Tibial nerve (tissue), 4 donors: ENCODE data around the gene PFN1. TPM values are rescaled to one million over a fixed set of nuclear protein-coding genes. Genes with fewer than 3 reads are reported as not detected.

Experiments
- DNase-seq, 2 donors: peaks; one replicate each; pipeline ENCODE4 v3.0.0-alpha.2; 2019; ENCODE audit warnings: low spot score in 2 of 2
- H3K27ac ChIP-seq, 4 donors: fragments of 200-600 bp; sonication (generic) in 3 of 4; one replicate each; pipeline ENCODE4 v1.5.1; 2017 to 2019; ENCODE audit warnings: mild to moderate bottlenecking in 1 of 4
- H3K27me3 ChIP-seq, 2 donors: fragments of 200-600 bp; sonication (generic) in 1 of 2; one replicate each; pipeline versions ENCODE4 v1.5.1 to v1.6.0; 2017 to 2019
- H3K36me3 ChIP-seq, 3 donors: fragments of 200-600 bp; sonication (generic); one replicate each; pipeline ENCODE4 v1.5.1; 2018 to 2019
- H3K4me1 ChIP-seq, 4 donors: fragments of 200-600 bp; sonication (generic) in 3 of 4; one replicate each; pipeline ENCODE4 v1.5.1; 2017 to 2019
- H3K4me3 ChIP-seq, 4 donors: fragments of 200-600 bp; sonication (generic) in 3 of 4; one replicate each; pipeline ENCODE4 v1.5.1; 2017 to 2019; ENCODE audit warnings: mild to moderate bottlenecking in 1 of 4, moderate library complexity in 1 of 4
- H3K9me3 ChIP-seq, 4 donors: fragments of 200-600 bp; sonication (generic) in 3 of 4; one replicate each; pipeline ENCODE4 v1.5.1; 2017 to 2019
- CTCF ChIP-seq, 5 experiments: fragments of 200-600 bp in 3 of 5; fragments of 450-650 bp in 2 of 5; sonication (generic) in 3 of 5; IDR thresholded peaks; one replicate each; pipeline ENCODE4 v1.5.1; 2016 to 2019; ENCODE audit warnings: antibody characterized with exemption in 5 of 5, mild to moderate bottlenecking in 3 of 5, moderate library complexity in 2 of 5
- EP300 ChIP-seq, 2 donors: sonication (generic); formaldehyde crosslinking; IDR thresholded peaks; one replicate each; pipeline ENCODE4 v1.6.1; 2017; ENCODE audit warnings: antibody characterized with exemption in 2 of 2, mild to moderate bottlenecking in 1 of 2
- POLR2A ChIP-seq, 2 donors: fragments of 450-650 bp; IDR thresholded peaks; one replicate each; pipeline ENCODE4 v1.6.1; 2017; ENCODE audit warnings: antibody characterized with exemption in 2 of 2, mild to moderate bottlenecking in 2 of 2, moderate library complexity in 2 of 2
- WGBS, 2 donors: methylation state at CpG; one replicate each; pipeline ENCODE4 v1.1.5; 2018; 5-methylcytosine and 5-hydroxymethylcytosine counted together
- total RNA-seq, 4 donors: library from RNA; depleted of rRNA; stranded (reverse); fragments of >200 nt; gene quantifications; one replicate each; pipeline ENCODE4 v1.1.0, GENCODE V29; 2016

The PFN1 gene
- total RNA-seq, 4 donors from 2014 or later, result 422 to 1,004 (median 483) TPM

- Histone ChIP-seq H3K9me3 (no peaks in the 10 kb centered on the region), H3K36me3 (peaks cover 5 to 96% (median 23%) of the 10 kb centered on the region in 3 donors), H3K4me3 (no peak overlapping the region), H3K4me1 (peaks cover 0 to 22% (median 4%) of the 10 kb centered on the region in 4 donors), H3K27me3 (no peaks in the 10 kb centered on the region), H3K27ac (peak overlapping the region in 1 of 4 donors; percentile 4)
- no peak for DNase-seq
- TF ChIP-seq EP300 (IDR thresholded peaks at IDR 0.05) (no peak), POLR2A (IDR thresholded peaks at IDR 0.05) (no peak), CTCF (IDR thresholded peaks at IDR 0.05) (no peak)
- 81 to 85% methylated on average over 9 of the region's 9 CpGs for WGBS, 2 donors
Measured at GRCh38 chr17:4974115-4974670, 25.9 kb upstream of the PFN1 start.

DNA sequence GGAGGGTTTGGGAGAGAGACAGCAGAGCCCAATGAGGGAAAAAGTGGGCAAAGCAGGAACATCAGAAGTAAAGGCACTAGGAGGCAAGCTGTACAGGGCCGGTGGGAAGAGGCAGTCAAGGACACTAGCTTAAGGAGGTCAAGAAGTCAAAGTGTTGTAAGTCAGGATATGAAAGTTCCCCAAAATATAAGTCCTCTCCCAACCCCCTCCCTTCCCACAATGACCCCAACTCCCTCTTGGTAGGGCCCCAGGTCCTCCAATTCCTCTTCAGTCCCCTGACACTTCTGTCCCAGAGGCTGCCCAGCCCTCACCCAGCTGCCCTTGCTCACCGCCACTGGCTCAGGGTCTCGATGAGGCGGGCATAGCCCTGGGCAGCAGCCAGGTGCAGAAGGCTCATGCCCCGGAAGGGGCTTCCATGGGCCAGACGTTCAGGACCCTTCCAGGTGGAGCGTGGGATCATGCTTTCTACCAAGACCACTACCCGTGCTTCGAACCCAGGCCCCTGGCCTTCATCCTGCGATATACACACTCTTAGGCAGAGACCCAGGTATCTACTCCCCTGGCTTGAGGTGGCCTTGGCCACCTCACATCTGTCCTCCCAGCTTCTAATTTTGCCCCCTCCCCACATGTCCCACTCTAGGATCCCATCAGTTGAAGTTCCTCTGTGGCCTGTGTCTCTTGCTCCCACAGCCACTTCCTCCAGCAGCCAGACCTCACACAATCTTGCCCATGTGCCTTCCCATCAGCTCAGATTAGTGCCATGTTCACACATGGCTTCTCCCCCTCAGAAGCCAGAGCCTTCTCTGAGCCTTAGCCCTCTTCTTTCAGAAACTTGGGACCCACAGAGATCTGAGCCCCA, 25.2 kb upstream of the PFN1 start:
- Histone ChIP-seq H3K27me3 (no peaks in the 10 kb centered on the region), H3K4me1 (peaks cover 0 to 28% (median 10%) of the 10 kb centered on the region in 4 donors), H3K9me3 (no peaks in the 10 kb centered on the region), H3K27ac (peak overlapping the region in 1 of 4 donors; percentile 4), H3K36me3 (peaks cover 5 to 89% (median 23%) of the 10 kb centered on the region in 3 donors), H3K4me3 (no peak overlapping the region)
- no peak for DNase-seq
- 85 to 86% methylated on average over 10 of the region's 10 CpGs for WGBS, 2 donors
- TF ChIP-seq EP300 (IDR thresholded peaks at IDR 0.05) (no peak), POLR2A (IDR thresholded peaks at IDR 0.05) (no peak), CTCF (IDR thresholded peaks at IDR 0.05) (no peak)

DNA sequence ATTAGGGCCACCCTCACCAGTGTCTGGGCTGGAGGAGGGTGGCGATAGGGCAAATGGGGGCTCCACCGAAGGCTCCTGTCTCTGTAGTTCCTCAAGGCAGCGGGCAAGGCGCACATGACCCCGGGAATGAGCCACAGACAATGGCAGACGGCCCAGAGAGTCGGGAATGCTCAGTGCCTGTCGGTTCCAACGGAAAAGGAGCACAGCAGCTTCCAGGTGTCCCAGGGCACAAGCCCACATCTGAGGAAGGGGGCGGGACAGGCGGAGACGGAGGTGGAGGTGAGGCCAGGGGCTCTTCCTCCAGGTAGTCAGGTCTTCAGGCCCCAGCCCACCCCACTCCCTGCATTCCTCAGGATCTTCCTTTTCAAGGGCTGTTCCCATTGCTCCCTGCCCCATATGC, 24.4 kb upstream of the PFN1 start:
- no peak for DNase-seq
- H3K9me3 ChIP-seq, result no peaks in the 10 kb centered on the region
- H3K27ac ChIP-seq, result peak overlapping the region in 2 of 4 donors; percentile 36 to 48
- H3K27me3 ChIP-seq, result no peaks in the 10 kb centered on the region
- H3K4me3 ChIP-seq, result no peak overlapping the region
- peaks cover 4 to 82% (median 19%) of the 10 kb centered on the region in 3 donors for H3K36me3 ChIP-seq
- peaks cover 0 to 30% (median 14%) of the 10 kb centered on the region in 4 donors for H3K4me1 ChIP-seq
- no peak for TF ChIP-seq CTCF (IDR thresholded peaks at IDR 0.05)
- 72 to 77% methylated on average over 11 to 12 of the region's 12 CpGs for WGBS, 2 donors

DNA sequence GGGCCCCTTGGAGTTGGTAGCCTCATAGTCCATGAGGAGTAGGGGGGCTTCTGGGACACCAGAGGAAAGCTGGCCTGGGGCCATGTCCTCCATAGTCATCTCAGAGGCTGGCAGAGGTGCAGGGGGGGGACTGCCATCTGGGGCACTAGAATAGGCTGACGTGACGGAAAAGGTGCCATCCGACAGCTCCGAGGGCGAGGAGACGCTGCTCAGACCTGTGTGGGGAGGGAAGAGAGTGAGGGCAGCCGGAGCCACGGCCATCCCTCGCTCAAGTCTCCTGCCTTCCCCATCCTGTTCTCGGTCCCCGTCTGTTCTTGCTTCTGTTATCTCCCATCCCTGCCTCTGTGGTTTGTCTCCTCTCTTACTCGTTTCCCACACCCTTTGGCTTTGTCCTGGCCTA, 24.0 kb upstream of the PFN1 start:
- Histone ChIP-seq H3K27me3 (no peaks in the 10 kb centered on the region), H3K27ac (peak overlapping the region in 2 of 4 donors; percentile 36 to 48), H3K4me1 (peaks cover 0 to 30% (median 14%) of the 10 kb centered on the region in 4 donors), H3K9me3 (no peaks in the 10 kb centered on the region), H3K36me3 (peaks cover 4 to 78% (median 19%) of the 10 kb centered on the region in 3 donors), H3K4me3 (no peak overlapping the region)
- TF ChIP-seq POLR2A (IDR thresholded peaks at IDR 0.05) (no peak), CTCF (IDR thresholded peaks at IDR 0.05) (no peak), EP300 (IDR thresholded peaks at IDR 0.05) (no peak)
- DNase-seq, result no peak
- 89 to 92% methylated on average over 12 of the region's 12 CpGs for WGBS, 2 donors

DNA sequence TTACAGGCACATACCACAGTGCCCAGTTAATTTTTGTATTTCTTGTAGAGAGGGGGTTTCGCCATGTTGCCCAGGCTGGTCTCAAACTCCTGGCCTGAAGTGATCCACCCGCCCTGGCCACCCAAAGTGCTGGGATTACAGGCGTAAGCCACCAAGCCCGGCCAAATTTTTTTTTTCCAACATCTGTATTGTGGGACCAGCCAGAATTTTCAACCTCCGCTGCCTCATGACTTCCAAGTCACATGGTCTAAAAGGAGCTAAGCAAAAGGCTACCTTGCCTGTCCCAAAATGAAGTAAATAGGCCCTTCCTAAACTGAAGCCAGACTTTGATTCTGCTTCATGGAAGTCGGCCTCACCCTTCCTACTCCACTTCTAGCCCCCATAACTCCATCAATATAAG, 23.5 kb upstream of the PFN1 start:
- no peaks in the 10 kb centered on the region for H3K27me3 ChIP-seq
- H3K4me1 ChIP-seq, result peaks cover 0 to 30% (median 14%) of the 10 kb centered on the region in 4 donors
- H3K27ac ChIP-seq, result peak overlapping the region in 1 of 4 donors; percentile 48
- TF ChIP-seq CTCF (IDR thresholded peaks at IDR 0.05), result no peak
- no peak for TF ChIP-seq POLR2A (IDR thresholded peaks at IDR 0.05)
- TF ChIP-seq EP300 (IDR thresholded peaks at IDR 0.05), result no peak
- H3K4me3 ChIP-seq, result no peak overlapping the region
- no peaks in the 10 kb centered on the region for H3K9me3 ChIP-seq
- peaks cover 4 to 73% (median 19%) of the 10 kb centered on the region in 3 donors for H3K36me3 ChIP-seq
- DNase-seq, result no peak
- WGBS, 2 donors, result 85 to 86% methylated on average over 6 of the region's 6 CpGs
